Frontal cortex (tissue), 4 donors: ENCODE results near the gene PHACTR2. TPM values are rescaled to one million over a fixed set of nuclear protein-coding genes. Genes with fewer than 3 reads are reported as not detected.
"Not testable (repeated sequence)": the region's sequence is repeated elsewhere in the genome, so short reads cannot be mapped to it uniquely, and the experiment has no call there.

Source experiments
- DNase-seq, 2 donors: peaks; one replicate each; pipeline ENCODE4 v3.0.0; 2012; ENCODE audit warnings: low spot score in 2 of 2
- FAIRE-seq: peaks from 2 replicates; lab custom pipeline; 2012; peaks lifted over from hg19 to GRCh38; lab: Jason Lieb, UNC
- total RNA-seq: library from RNA; depleted of rRNA; stranded (reverse); fragments of >200 nt; gene quantifications from one replicate; pipeline ENCODE4 v1.2.3, GENCODE V29; 2014
- donor health status: control.
- donor health status: control.
- donor health status: control.

Gene PHACTR2
- total RNA-seq, 1 donor from 2014 or later, result 15.1 TPM

- FAIRE-seq, result no peak
- no peak for DNase-seq
Measured at GRCh38 chr6:143793280-143793619, 115.5 kb downstream of the PHACTR2 start.

DNA sequence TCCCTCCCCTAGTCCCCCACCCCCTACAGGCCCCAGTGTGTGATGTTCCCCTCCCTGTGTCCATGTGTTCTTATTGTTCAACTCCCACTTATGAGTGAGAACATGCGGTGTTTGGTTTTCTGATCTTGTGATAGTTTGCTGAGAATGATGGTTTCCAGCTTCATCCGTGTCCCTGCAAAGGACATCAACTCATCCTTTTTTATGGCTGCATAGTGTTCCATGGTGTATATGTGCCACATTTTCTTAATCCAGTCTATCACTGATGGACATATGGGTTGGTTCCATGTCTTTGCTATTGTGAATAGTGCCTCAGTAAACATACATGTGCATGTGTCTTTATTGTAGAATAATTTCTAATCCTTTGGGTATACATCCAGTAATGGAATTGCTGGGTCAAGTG is 118.8 kb downstream of the PHACTR2 start:
- not testable (repeated sequence) for FAIRE-seq, DNase-seq

- DNase-seq, FAIRE-seq: not testable (repeated sequence)
Measured at GRCh38 chr6:143798487-143798886, 120.7 kb downstream of the PHACTR2 start.

GRCh38 chr6:143802833-143803565 is 125.2 kb downstream of the PHACTR2 start:
- no peak for FAIRE-seq

GRCh38 chr6:143803769-143804568 is 126.2 kb downstream of the PHACTR2 start:
- no peak for DNase-seq
- no peak for FAIRE-seq

More at GRCh38 chr6:143802833-143803565, 125.2 kb downstream of the PHACTR2 start:
- DNase-seq, result no peak

DNA sequence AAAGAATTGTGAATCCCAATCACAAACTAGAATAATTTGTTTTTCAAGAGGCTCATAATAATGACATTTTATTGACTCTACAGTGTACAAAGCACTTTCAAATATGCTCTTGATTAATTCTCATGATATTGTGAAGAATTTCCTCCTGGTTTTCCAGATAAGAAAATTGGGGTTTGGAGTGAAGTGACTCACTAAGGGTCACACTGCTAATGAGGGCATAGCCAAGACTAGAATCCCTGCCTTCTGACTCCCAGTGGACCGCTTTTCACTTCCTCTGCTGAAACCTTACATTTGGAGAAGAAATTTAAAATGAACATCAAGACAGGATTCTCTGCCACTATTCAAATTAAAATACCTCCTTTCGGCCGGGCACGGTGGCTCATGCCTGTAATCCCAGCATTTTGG is 127.1 kb downstream of the PHACTR2 start:
- FAIRE-seq (no peak), DNase-seq (no peak)

DNA sequence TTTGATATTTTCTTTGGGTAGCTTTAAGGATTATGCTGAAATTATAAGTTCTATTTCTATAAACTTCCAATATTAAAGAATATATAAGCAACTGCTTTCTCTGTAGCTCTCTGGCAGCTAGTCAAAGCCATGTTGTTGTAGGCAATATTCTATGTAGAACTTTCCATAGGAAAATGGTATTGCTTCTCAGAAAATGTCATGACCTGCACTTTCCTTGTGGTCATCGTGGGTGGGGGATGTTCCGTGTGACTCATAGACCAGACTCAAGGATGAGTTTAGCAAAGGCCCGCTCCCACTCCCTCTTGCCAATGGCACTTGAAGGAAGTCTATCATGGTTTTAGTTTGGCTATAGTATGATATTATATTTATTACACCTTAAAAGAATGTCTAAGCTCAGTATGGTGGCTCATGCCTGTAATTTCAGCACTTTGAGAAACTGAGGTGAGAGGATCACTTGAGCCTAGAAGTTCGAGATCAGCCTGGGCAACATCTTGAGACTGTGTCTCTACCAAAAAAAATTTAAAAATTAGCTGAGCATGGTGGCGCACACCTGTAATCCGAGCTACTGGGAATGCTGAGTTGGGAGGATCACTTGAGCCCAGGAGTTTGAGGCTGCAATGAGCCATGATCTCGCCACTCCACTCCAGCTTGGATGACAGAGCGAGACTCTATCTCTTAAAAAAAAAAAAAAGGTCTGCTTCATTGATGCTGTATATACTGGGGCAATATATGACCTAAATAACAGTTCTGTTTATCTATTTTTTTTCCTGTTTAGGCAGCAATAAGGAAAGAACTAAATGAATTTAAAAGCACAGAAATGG is 128.7 kb downstream of the PHACTR2 start:
- DNase-seq, result no peak
- FAIRE-seq, result no peak

DNA sequence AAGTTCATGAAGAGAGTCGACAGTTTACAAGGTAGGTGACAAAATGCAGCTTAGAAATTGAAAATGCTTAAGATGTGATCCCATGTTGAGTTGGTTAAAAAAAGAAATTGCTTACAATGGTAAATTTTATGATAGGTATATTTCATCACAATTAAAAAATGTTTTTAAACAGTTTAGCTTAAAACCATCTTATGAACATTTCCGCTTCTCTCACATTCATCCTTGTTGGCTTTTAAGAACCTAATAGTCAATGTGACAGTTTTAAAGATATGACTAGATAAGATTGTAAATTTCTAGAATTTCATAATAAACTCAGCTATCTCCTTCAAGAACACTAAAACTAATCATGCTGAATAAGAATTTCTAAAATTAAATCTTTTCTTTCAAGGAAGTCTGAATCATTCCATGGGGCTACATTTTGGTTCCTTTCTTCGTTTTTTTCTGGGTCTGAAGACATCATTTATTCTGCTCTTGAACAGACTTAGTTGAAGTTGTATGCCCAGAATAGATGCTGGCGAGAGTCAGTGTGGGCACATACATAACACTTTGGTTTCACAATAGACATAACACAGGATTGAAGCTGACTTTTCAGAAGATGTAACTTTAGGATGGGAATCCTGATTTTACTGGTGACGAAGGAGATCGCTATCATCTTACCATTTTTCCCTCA is 129.5 kb downstream of the PHACTR2 start:
- FAIRE-seq, result no peak

DNA sequence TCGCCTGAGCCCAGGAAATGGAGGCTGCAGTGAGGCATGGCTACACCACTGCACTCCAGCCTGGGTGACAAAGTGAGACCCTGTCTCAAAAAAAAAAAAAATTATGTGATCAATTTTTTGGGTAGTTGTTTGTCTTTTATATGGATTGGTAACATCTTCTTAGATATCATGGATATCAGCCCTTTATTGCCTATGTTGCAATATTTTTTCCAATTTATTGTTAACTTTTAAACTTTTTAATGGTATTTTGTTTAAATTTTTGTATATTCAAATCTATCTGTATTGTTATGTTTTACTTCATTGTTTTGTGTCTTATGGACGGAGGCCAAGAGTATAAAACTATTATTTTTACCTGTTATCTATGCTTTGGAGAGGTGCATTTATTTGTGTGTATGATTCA is 133.0 kb downstream of the PHACTR2 start:
- FAIRE-seq, result no peak
- DNase-seq, result no peak

More for the DNA sequence above, 129.5 kb downstream of the PHACTR2 start:
- DNase-seq, result peak in 1 of 2 donors; percentile 7

DNA sequence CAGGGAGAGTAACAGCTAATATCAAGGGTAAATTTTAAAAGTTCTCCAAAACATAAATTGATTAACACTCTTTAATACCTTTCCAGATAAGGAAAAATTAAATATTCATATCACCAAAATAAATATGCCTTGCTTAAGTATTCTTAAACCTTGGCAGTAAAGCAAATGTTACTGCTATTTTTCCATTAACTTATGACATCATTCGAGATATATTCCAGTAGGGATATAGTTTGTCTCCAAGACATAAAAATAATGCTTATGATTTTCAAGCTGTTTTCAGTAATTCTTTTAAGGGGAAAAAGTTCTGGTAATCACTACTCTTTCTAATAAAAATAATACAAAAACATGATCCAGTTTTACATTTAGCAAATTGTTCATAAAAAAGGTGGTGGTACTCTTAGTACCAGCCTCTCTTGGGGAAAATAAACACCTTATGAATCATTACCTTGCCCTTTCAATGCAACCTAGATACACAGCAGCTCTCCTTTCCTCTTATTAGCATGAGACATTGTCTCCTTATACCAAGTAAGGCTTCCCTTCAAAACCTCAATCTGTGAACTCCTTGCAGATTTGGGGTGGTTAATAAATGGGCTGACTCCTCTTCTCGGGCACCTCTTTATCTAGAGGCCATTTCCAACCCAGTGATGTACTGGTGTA is 133.9 kb downstream of the PHACTR2 start:
- DNase-seq (no peak), FAIRE-seq (no peak)

DNA sequence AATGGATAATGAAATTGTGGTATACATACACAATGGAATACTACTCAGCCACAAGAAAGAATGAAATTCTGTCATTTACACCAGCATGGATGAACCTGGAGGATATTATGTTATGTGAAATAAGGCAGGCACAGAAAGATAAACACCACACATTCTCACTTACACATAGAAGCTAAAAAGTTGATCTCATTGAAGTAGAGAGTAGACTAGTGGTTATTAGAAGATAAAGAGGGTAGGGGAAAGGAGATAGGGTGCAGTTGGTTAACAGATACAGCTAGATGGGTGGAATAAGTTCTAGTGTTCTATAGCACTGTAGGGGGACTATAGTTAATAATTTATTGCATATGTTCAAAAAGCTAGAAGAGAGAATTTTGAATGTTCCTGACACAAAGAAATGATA is 139.9 kb downstream of the PHACTR2 start:
- DNase-seq (no peak), FAIRE-seq (no peak)

DNA sequence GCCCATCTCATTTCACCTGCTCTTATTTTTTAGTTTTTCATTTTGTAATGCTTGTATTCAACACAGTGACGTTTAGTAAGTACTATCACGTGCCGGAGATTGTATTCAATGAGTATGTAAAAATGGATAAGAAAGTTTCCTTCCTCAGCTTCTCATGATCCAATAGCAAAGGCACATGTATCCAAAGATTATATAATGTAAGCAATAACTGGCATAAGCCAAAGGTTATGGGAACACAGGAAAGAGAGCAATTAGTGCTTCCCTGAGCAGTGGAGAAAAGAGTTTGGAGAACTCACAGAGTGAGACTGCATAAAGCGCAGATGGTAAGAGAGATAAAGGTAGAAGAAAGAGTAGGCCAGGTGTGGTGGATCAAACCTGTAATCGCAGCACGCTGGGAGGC is 143.6 kb downstream of the PHACTR2 start:
- FAIRE-seq, result no peak
- no peak for DNase-seq

- DNase-seq (no peak), FAIRE-seq (no peak)
Measured at GRCh38 chr6:143822584-143823024, 144.8 kb downstream of the PHACTR2 start.

GRCh38 chr6:143823548-143823947 is 145.8 kb downstream of the PHACTR2 start:
- FAIRE-seq (no peak), DNase-seq (no peak)

DNA sequence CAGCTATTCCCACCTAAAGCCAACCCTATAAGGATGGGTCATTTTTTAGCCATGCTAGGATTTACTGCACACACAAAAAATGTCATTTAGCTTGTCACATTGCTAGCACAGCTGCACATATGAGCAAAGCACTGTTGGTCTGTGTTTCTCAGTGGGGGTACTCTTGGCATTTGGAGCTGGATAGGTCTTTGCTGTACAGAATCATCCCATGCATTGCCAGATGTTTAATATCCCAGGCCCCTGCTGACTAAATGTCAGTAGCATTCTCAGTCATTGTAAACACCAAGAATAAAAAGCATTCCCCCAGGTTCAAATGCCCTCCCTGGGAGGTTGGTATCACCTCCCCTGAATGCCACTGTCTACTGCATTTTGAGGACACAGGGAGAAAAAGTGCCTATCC is 150.8 kb downstream of the PHACTR2 start:
- DNase-seq (no peak), FAIRE-seq (no peak)

- DNase-seq (no peak), FAIRE-seq (no peak)
Measured at GRCh38 chr6:143836150-143836549, 158.4 kb downstream of the PHACTR2 start.

GRCh38 chr6:143838395-143838794 is 160.6 kb downstream of the PHACTR2 start:
- FAIRE-seq (no peak), DNase-seq (no peak)

- no peak for FAIRE-seq
Measured at GRCh38 chr6:143839196-143839595, 161.4 kb downstream of the PHACTR2 start.

GRCh38 chr6:143840595-143841265 is 163.0 kb downstream of the PHACTR2 start:
- DNase-seq, result no peak
- no peak for FAIRE-seq

More at GRCh38 chr6:143839196-143839595, 161.4 kb downstream of the PHACTR2 start:
- no peak for DNase-seq
